ENCODE results near the gene ZCCHC14.

- TF ChIP-seq POLR2A (IDR thresholded peaks at IDR 0.05) (no peak), CTCF (IDR thresholded peaks at IDR 0.05) (no peak)
These were observed 83.7 kb downstream of the ZCCHC14 start for GRCh38 chr16:87409153-87409552.

All from esophagus squamous epithelium (tissue), 4 donors.